KMS-11 (cell line): Measurements from ENCODE around the gene GRIK3.

Experiments
- H2AFZ ChIP-seq: fragments of 200-600 bp; sonication (generic); 2 replicates; pipeline ENCODE4 v1.6.1; 2016; ENCODE audit warnings: antibody characterized with exemption, mixed run types, low read depth
- H3K27ac ChIP-seq: fragments of 200-600 bp; sonication (generic); 2 replicates; pipeline ENCODE4 v1.6.1; 2016; ENCODE audit warnings: mild to moderate bottlenecking, mixed run types
- H3K27me3 ChIP-seq: fragments of 200-600 bp; sonication (generic); 2 replicates; pipeline ENCODE4 v1.6.1; 2017; ENCODE audit warnings: mild to moderate bottlenecking, low read depth, mixed run types, moderate library complexity; ENCODE audit not compliant: insufficient read depth
- H3K36me3 ChIP-seq: fragments of 200-600 bp; sonication (generic); 2 replicates; pipeline ENCODE4 v1.6.1; 2017; ENCODE audit warnings: mild to moderate bottlenecking, mixed run types; ENCODE audit not compliant: insufficient read depth
- H3K4me1 ChIP-seq: fragments of 200-600 bp; sonication (generic); 2 replicates; pipeline ENCODE4 v1.6.1; 2016; ENCODE audit warnings: mild to moderate bottlenecking, low read depth, mixed run types; ENCODE audit not compliant: poor library complexity, severe bottlenecking
- H3K4me2 ChIP-seq: fragments of 200-600 bp; sonication (generic); 2 replicates; pipeline ENCODE4 v1.7.0; 2016; ENCODE audit warnings: mild to moderate bottlenecking, mixed run types
- H3K4me3 ChIP-seq: fragments of 200-600 bp; sonication (generic); IDR thresholded peaks from 2 replicates; pipeline ENCODE4 v1.6.1; 2017; ENCODE audit warnings: low read depth, low read length, mixed read lengths; ENCODE audit not compliant: insufficient read depth
- H3K79me2 ChIP-seq: fragments of 200-600 bp; sonication (generic); 2 replicates; pipeline ENCODE4 v1.6.1; 2016; ENCODE audit warnings: low read depth, mixed run types; ENCODE audit not compliant: insufficient read depth
- H3K9ac ChIP-seq: fragments of 200-600 bp; sonication (generic); 2 replicates; pipeline ENCODE4 v1.6.1; 2016; ENCODE audit warnings: mild to moderate bottlenecking, mixed run types
- H4K20me1 ChIP-seq: fragments of 200-600 bp; sonication (generic); 2 replicates; pipeline ENCODE4 v1.6.1; 2016; ENCODE audit warnings: mild to moderate bottlenecking, mixed run types; ENCODE audit not compliant: insufficient read depth
- CTCF ChIP-seq: fragments of 200-600 bp; sonication (generic); conservative IDR thresholded peaks from 2 replicates; pipeline ENCODE4 v1.6.1; 2017; ENCODE audit warnings: low read depth, mild to moderate bottlenecking, antibody characterized with exemption, low read length, moderate library complexity, mixed read lengths

Gene GRIK3

DNA sequence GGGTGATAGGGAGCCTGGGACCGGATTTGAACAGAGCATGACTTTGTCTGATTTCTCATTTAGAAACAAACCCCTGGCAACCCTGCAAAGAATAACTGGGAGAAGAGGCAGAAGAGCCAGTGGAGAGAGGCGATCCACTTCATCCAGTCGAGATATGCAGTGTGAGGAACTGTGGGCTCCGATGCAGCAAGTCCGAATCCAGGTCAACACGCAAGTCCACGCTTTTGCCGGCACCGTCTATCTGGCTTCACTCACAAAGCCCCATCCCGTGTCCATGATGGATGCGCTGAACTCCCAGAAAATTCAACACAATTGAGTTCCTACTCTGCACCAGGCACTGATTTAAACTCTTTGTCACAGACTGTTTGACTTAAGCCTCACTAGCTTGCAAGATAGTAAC is 191.3 kb downstream of the GRIK3 start:
- Histone ChIP-seq H3K9ac (no peak overlapping the region), H3K79me2 (no peaks in the 10 kb centered on the region), H3K36me3 (no peaks in the 10 kb centered on the region), H3K4me2 (no peak overlapping the region), H4K20me1 (no peaks in the 10 kb centered on the region), H3K4me1 (no peaks in the 10 kb centered on the region), H3K27me3 (peaks cover 51% of the 10 kb centered on the region; the same call in 1 of the 2 replicates), H2AFZ (no peak overlapping the region), H3K27ac (no peak overlapping the region), H3K4me3 (no peak overlapping the region)
- TF ChIP-seq CTCF = no peak

DNA sequence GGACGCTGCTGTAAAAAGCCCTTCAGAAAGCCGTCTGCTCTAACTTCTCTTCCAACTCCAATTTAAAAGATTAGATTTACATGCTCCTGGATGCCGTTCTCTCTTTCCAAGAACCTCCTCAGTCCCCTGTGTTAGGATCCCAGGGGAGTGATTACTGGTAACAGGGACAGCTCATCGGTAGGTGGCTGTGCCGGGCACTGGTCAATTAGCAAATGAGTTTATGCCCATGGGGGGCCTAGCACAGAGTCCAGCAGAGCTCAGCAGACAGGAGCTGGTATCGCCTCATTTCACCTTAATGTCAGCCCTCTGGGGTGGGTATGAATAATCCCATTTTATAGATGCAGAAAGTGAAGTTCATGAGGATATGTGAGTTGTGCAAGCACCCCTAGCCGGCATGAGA is 191.9 kb downstream of the GRIK3 start:
- Histone ChIP-seq H2AFZ (no peak overlapping the region), H3K27ac (no peak overlapping the region), H3K79me2 (no peaks in the 10 kb centered on the region), H3K4me2 (no peak overlapping the region), H3K4me1 (no peaks in the 10 kb centered on the region), H3K27me3 (peaks cover 47% of the 10 kb centered on the region; the same call in 1 of the 2 replicates), H3K9ac (no peak overlapping the region), H3K36me3 (no peaks in the 10 kb centered on the region), H3K4me3 (no peak overlapping the region), H4K20me1 (no peaks in the 10 kb centered on the region)
- no peak for TF ChIP-seq CTCF

GRCh38 chr1:36839485-36839884 is 194.8 kb downstream of the GRIK3 start:
- Histone ChIP-seq H3K27ac (no peak overlapping the region), H3K9ac (no peak overlapping the region), H2AFZ (no peak overlapping the region), H4K20me1 (no peaks in the 10 kb centered on the region), H3K79me2 (no peaks in the 10 kb centered on the region), H3K4me3 (no peak overlapping the region), H3K36me3 (no peaks in the 10 kb centered on the region), H3K4me2 (no peak overlapping the region), H3K4me1 (no peaks in the 10 kb centered on the region), H3K27me3 (peaks cover 44% of the 10 kb centered on the region; the same call in 1 of the 2 replicates)
- TF ChIP-seq CTCF = no peak

DNA sequence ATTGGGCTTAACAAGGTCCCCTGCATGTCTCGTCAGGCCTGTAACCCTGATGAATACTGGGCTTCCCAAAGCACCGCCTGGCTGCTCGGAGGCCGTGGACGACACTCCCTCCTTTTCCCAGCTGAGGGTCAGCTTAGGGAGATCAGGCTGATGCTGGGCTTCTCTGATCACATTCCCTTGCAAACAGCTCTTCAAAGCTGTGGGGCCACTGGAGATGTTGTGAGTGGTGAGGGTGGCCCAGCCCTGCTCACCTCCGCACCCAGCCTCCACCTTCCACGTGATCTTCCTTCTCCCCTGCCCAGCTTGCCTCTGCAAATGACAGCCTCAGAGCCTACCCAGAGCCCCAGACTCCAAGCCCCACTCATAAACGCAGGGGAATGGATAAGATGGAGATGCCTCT is 195.4 kb downstream of the GRIK3 start:
- Histone ChIP-seq H3K27me3 (peaks cover 44% of the 10 kb centered on the region; the same call in 1 of the 2 replicates), H4K20me1 (no peaks in the 10 kb centered on the region), H3K27ac (no peak overlapping the region), H3K36me3 (no peaks in the 10 kb centered on the region), H3K79me2 (no peaks in the 10 kb centered on the region), H3K4me3 (no peak overlapping the region), H3K4me1 (no peaks in the 10 kb centered on the region), H3K4me2 (no peak overlapping the region), H2AFZ (no peak overlapping the region), H3K9ac (no peak overlapping the region)
- TF ChIP-seq CTCF = no peak
